DND-41 (cell line): ENCODE measurements around the gene ADAMTS12.

Experiments used
- ATAC-seq: fragments of 200-7000 bp; cut with Tn5 transposase; 3 replicates; pipeline ENCODE4 v1.9.1; 2021; ENCODE audit warnings: low read depth; ENCODE audit not compliant: insufficient read depth
- DNase-seq: peaks from one replicate; pipeline ENCODE4 v3.0.0-alpha.2; 2020
- H2AFZ ChIP-seq: 2 replicates; pipeline ENCODE4 v1.6.0; 2012; ENCODE audit warnings: low read depth, low read length
- H3K27ac ChIP-seq: 2 replicates; pipeline ENCODE4 v1.5.1; 2012; ENCODE audit warnings: low read length, inconsistent platforms
- H3K27me3 ChIP-seq: fragments of 200-600 bp; sonication (generic); 2 replicates; pipeline ENCODE4 v1.6.0; 2012; ENCODE audit warnings: low read length, mild to moderate bottlenecking, inconsistent platforms; ENCODE audit not compliant: insufficient read depth, poor library complexity
- H3K36me3 ChIP-seq: 2 replicates; pipeline ENCODE4 v1.5.1; 2012; ENCODE audit warnings: low read length, inconsistent platforms; ENCODE audit not compliant: insufficient read depth
- H3K4me1 ChIP-seq: 2 replicates; pipeline ENCODE4 v1.5.1; 2012; ENCODE audit warnings: mild to moderate bottlenecking, low read length; ENCODE audit not compliant: insufficient read depth
- H3K4me2 ChIP-seq: 2 replicates; pipeline ENCODE4 v1.6.0; 2012; ENCODE audit warnings: mild to moderate bottlenecking, moderate library complexity, low read length, inconsistent platforms; ENCODE audit not compliant: insufficient read depth
- H3K4me3 ChIP-seq, 2 experiments: fragments of 200-600 bp in 1 of 2; shearing (Covaris generic) in 1 of 2; 2 replicates each; pipeline ENCODE4 v1.5.1; 2012 to 2016; ENCODE audit warnings: inconsistent platforms in 2 of 2, low read length in 2 of 2, mild to moderate bottlenecking in 2 of 2, low read depth in 1 of 2, moderate library complexity in 1 of 2
- H3K79me2 ChIP-seq: 2 replicates; pipeline ENCODE4 v1.6.0; 2012; ENCODE audit warnings: low read length, inconsistent platforms; ENCODE audit not compliant: insufficient read depth
- H3K9ac ChIP-seq: 2 replicates; pipeline ENCODE4 v1.6.0; 2012; ENCODE audit warnings: low read depth, mild to moderate bottlenecking, inconsistent platforms, low read length, moderate library complexity
- H3K9me3 ChIP-seq: 2 replicates; pipeline ENCODE4 v1.5.1; 2012; ENCODE audit warnings: low read length, moderate library complexity, mild to moderate bottlenecking, inconsistent platforms; ENCODE audit not compliant: insufficient read depth, severe bottlenecking
- H4K20me1 ChIP-seq: 2 replicates; pipeline ENCODE4 v1.6.0; 2012; ENCODE audit warnings: low read length; ENCODE audit not compliant: insufficient read depth
- CTCF ChIP-seq: IDR thresholded peaks from 2 replicates; pipeline ENCODE4 v1.5.1; 2012; ENCODE audit warnings: borderline replicate concordance, low read length, moderate library complexity, mild to moderate bottlenecking; ENCODE audit not compliant: poor library complexity, severe bottlenecking; ENCODE audit errors: extremely low read depth
- EZH2 ChIP-seq: IDR thresholded peaks from 3 replicates; pipeline ENCODE4 v1.6.1; 2012; ENCODE audit warnings: borderline replicate concordance, low read depth, mild to moderate bottlenecking, moderate library complexity, low read length, inconsistent platforms; ENCODE audit not compliant: severe bottlenecking

The ADAMTS12 gene

GRCh38 chr5:33501260-33501659, 390.5 kb downstream of the ADAMTS12 start:
- DNase-seq (no peak), ATAC-seq (no peak)
- no peaks in the 10 kb centered on the region for H3K27me3 ChIP-seq
- H4K20me1 ChIP-seq = no peaks in the 10 kb centered on the region
- no peak overlapping the region for H3K9ac ChIP-seq
- no peaks in the 10 kb centered on the region for H3K36me3 ChIP-seq
- no peak overlapping the region for H2AFZ ChIP-seq
- TF ChIP-seq CTCF (no peak), EZH2 (no peak)
- peaks cover 5% of the 10 kb centered on the region for H3K9me3 ChIP-seq
- H3K4me3 ChIP-seq = no peak overlapping the region
- no peaks in the 10 kb centered on the region for H3K4me1 ChIP-seq
- no peak overlapping the region for H3K4me2 ChIP-seq
- H3K79me2 ChIP-seq = no peaks in the 10 kb centered on the region
- no peak overlapping the region for H3K27ac ChIP-seq

- H3K27me3 ChIP-seq = no peaks in the 10 kb centered on the region
- no peak for TF ChIP-seq CTCF
- TF ChIP-seq EZH2 = no peak
- no peak overlapping the region for H3K4me2 ChIP-seq
- H4K20me1 ChIP-seq = no peaks in the 10 kb centered on the region
- H3K79me2 ChIP-seq = no peaks in the 10 kb centered on the region
- no peak overlapping the region for H3K27ac ChIP-seq
- DNase-seq (no peak), ATAC-seq (no peak)
- no peaks in the 10 kb centered on the region for H3K4me1 ChIP-seq
- H2AFZ ChIP-seq = no peak overlapping the region
- H3K9me3 ChIP-seq = no peaks in the 10 kb centered on the region
- H3K9ac ChIP-seq = no peak overlapping the region
- no peak overlapping the region for H3K4me3 ChIP-seq
- no peaks in the 10 kb centered on the region for H3K36me3 ChIP-seq
These were observed 397.3 kb downstream of the ADAMTS12 start for GRCh38 chr5:33494466-33494865.

GRCh38 chr5:33491941-33492340, 399.8 kb downstream of the ADAMTS12 start:
- Histone ChIP-seq H3K9ac (no peak overlapping the region), H3K4me2 (no peak overlapping the region), H4K20me1 (no peaks in the 10 kb centered on the region), H2AFZ (no peak overlapping the region), H3K27ac (no peak overlapping the region), H3K4me3 (no peak overlapping the region), H3K9me3 (no peaks in the 10 kb centered on the region), H3K4me1 (no peaks in the 10 kb centered on the region), H3K36me3 (no peaks in the 10 kb centered on the region), H3K79me2 (no peaks in the 10 kb centered on the region), H3K27me3 (no peaks in the 10 kb centered on the region)
- TF ChIP-seq EZH2 (no peak), CTCF (no peak)
- ATAC-seq (no peak), DNase-seq (no peak)

- no peak for ATAC-seq
- H3K79me2 ChIP-seq = no peaks in the 10 kb centered on the region
- H3K9ac ChIP-seq = no peak overlapping the region
- H3K4me2 ChIP-seq = no peak overlapping the region
- H3K4me3 ChIP-seq = no peak overlapping the region
- H3K4me1 ChIP-seq = no peaks in the 10 kb centered on the region
- no peaks in the 10 kb centered on the region for H3K9me3 ChIP-seq
- H3K27ac ChIP-seq = no peak overlapping the region
- TF ChIP-seq CTCF (no peak), EZH2 (no peak)
- H4K20me1 ChIP-seq = no peaks in the 10 kb centered on the region
- H2AFZ ChIP-seq = no peak overlapping the region
- no peak for DNase-seq
- H3K27me3 ChIP-seq = no peaks in the 10 kb centered on the region
- no peaks in the 10 kb centered on the region for H3K36me3 ChIP-seq
These were observed 401.6 kb downstream of the ADAMTS12 start for GRCh38 chr5:33490071-33490665.
